Measurements from ENCODE around the gene SYNE1.

The SYNE1 gene

GRCh38 chr6:152273638-152274037 is 363.5 kb downstream of the SYNE1 start:
- H3K4me3 ChIP-seq (ENCODE audit: insufficient read depth, low read depth, low read length) = no peak overlapping the region
- no peaks in the 10 kb centered on the region for H3K4me1 ChIP-seq (ENCODE audit: control insufficient read depth, insufficient read depth, low read length)
- no peaks in the 10 kb centered on the region for H3K9me3 ChIP-seq (ENCODE audit: control insufficient read depth, low read length)
- H3K36me3 ChIP-seq (ENCODE audit: control insufficient read depth, insufficient read depth, low read length) = no peaks in the 10 kb centered on the region
- H3K27me3 ChIP-seq (ENCODE audit: control insufficient read depth, insufficient read depth, low read length, poor library complexity, severe bottlenecking) = no peaks in the 10 kb centered on the region
- 53 to 74% methylated on average over 1 to 3 of the region's 4 CpGs for WGBS, 2 experiments
- no peak overlapping the region for H3K27ac ChIP-seq (ENCODE audit: insufficient read depth, low read depth, low read length, poor library complexity, severe bottlenecking)

- Histone ChIP-seq H3K9me3 (ENCODE audit: control insufficient read depth, low read length) (no peaks in the 10 kb centered on the region), H3K4me3 (ENCODE audit: insufficient read depth, low read depth, low read length) (no peak overlapping the region), H3K4me1 (ENCODE audit: control insufficient read depth, insufficient read depth, low read length) (no peaks in the 10 kb centered on the region), H3K27me3 (ENCODE audit: control insufficient read depth, insufficient read depth, low read length, poor library complexity, severe bottlenecking) (no peaks in the 10 kb centered on the region), H3K27ac (ENCODE audit: insufficient read depth, low read depth, low read length, poor library complexity, severe bottlenecking) (no peak overlapping the region), H3K36me3 (ENCODE audit: control insufficient read depth, insufficient read depth, low read length) (no peaks in the 10 kb centered on the region)
- WGBS, 2 experiments = 93 to 94% methylated on average over 2 to 3 of the region's 3 CpGs
Measured at GRCh38 chr6:152273002-152273401, 364.2 kb downstream of the SYNE1 start.

- no peak overlapping the region for H3K27ac ChIP-seq (ENCODE audit: insufficient read depth, low read depth, low read length, poor library complexity, severe bottlenecking)
Measured at GRCh38 chr6:152272486-152272885, 364.7 kb downstream of the SYNE1 start.

GRCh38 chr6:152271776-152272464 is 365.2 kb downstream of the SYNE1 start:
- Histone ChIP-seq H3K27ac (ENCODE audit: insufficient read depth, low read depth, low read length, poor library complexity, severe bottlenecking) (no peak overlapping the region), H3K9me3 (ENCODE audit: control insufficient read depth, low read length) (no peaks in the 10 kb centered on the region), H3K36me3 (ENCODE audit: control insufficient read depth, insufficient read depth, low read length) (no peaks in the 10 kb centered on the region), H3K4me3 (ENCODE audit: insufficient read depth, low read depth, low read length) (no peak overlapping the region), H3K4me1 (ENCODE audit: control insufficient read depth, insufficient read depth, low read length) (no peaks in the 10 kb centered on the region), H3K27me3 (ENCODE audit: control insufficient read depth, insufficient read depth, low read length, poor library complexity, severe bottlenecking) (no peaks in the 10 kb centered on the region)
- 90 to 97% methylated on average over 6 of the region's 6 CpGs for WGBS, 2 experiments

More at GRCh38 chr6:152272486-152272885, 364.7 kb downstream of the SYNE1 start:
- Histone ChIP-seq H3K9me3 (ENCODE audit: control insufficient read depth, low read length) (no peaks in the 10 kb centered on the region), H3K36me3 (ENCODE audit: control insufficient read depth, insufficient read depth, low read length) (no peaks in the 10 kb centered on the region), H3K27me3 (ENCODE audit: control insufficient read depth, insufficient read depth, low read length, poor library complexity, severe bottlenecking) (no peaks in the 10 kb centered on the region), H3K4me3 (ENCODE audit: insufficient read depth, low read depth, low read length) (no peak overlapping the region), H3K4me1 (ENCODE audit: control insufficient read depth, insufficient read depth, low read length) (no peaks in the 10 kb centered on the region)
- WGBS, 2 experiments = 83% methylated on average over 1 of the region's 1 CpG; no CpG with 5 or more reads in 1 of the 2 experiments

GRCh38 chr6:152270301-152270925 is 366.7 kb downstream of the SYNE1 start:
- no peak overlapping the region for H3K4me3 ChIP-seq (ENCODE audit: insufficient read depth, low read depth, low read length)
- no peaks in the 10 kb centered on the region for H3K27me3 ChIP-seq (ENCODE audit: control insufficient read depth, insufficient read depth, low read length, poor library complexity, severe bottlenecking)
- 94 to 95% methylated on average over 1 of the region's 1 CpG for WGBS, 2 experiments
- no peaks in the 10 kb centered on the region for H3K36me3 ChIP-seq (ENCODE audit: control insufficient read depth, insufficient read depth, low read length)
- H3K4me1 ChIP-seq (ENCODE audit: control insufficient read depth, insufficient read depth, low read length) = no peaks in the 10 kb centered on the region
- H3K27ac ChIP-seq (ENCODE audit: insufficient read depth, low read depth, low read length, poor library complexity, severe bottlenecking) = no peak overlapping the region
- no peaks in the 10 kb centered on the region for H3K9me3 ChIP-seq (ENCODE audit: control insufficient read depth, low read length)

GRCh38 chr6:152268846-152269442 is 368.2 kb downstream of the SYNE1 start:
- no peak overlapping the region for H3K4me3 ChIP-seq (ENCODE audit: insufficient read depth, low read depth, low read length)
- H3K9me3 ChIP-seq (ENCODE audit: control insufficient read depth, low read length) = no peaks in the 10 kb centered on the region
- no peak overlapping the region for H3K27ac ChIP-seq (ENCODE audit: insufficient read depth, low read depth, low read length, poor library complexity, severe bottlenecking)
- no peaks in the 10 kb centered on the region for H3K4me1 ChIP-seq (ENCODE audit: control insufficient read depth, insufficient read depth, low read length)
- WGBS, 2 experiments = 89 to 90% methylated on average over 8 of the region's 8 CpGs
- no peaks in the 10 kb centered on the region for H3K36me3 ChIP-seq (ENCODE audit: control insufficient read depth, insufficient read depth, low read length)
- H3K27me3 ChIP-seq (ENCODE audit: control insufficient read depth, insufficient read depth, low read length, poor library complexity, severe bottlenecking) = no peaks in the 10 kb centered on the region

GRCh38 chr6:152267967-152268845 is 369.0 kb downstream of the SYNE1 start:
- WGBS, 2 experiments = 57 to 63% methylated on average over 8 to 9 of the region's 9 CpGs
- H3K9me3 ChIP-seq (ENCODE audit: control insufficient read depth, low read length) = no peaks in the 10 kb centered on the region
- no peaks in the 10 kb centered on the region for H3K27me3 ChIP-seq (ENCODE audit: control insufficient read depth, insufficient read depth, low read length, poor library complexity, severe bottlenecking)
- H3K36me3 ChIP-seq (ENCODE audit: control insufficient read depth, insufficient read depth, low read length) = no peaks in the 10 kb centered on the region
- H3K4me1 ChIP-seq (ENCODE audit: control insufficient read depth, insufficient read depth, low read length) = no peaks in the 10 kb centered on the region
- H3K27ac ChIP-seq (ENCODE audit: insufficient read depth, low read depth, low read length, poor library complexity, severe bottlenecking) = no peak overlapping the region
- H3K4me3 ChIP-seq (ENCODE audit: insufficient read depth, low read depth, low read length) = no peak overlapping the region

GRCh38 chr6:152265651-152266050 is 371.5 kb downstream of the SYNE1 start:
- WGBS, 2 experiments = 76 to 95% methylated on average over 2 of the region's 2 CpGs
- H3K4me1 ChIP-seq (ENCODE audit: control insufficient read depth, insufficient read depth, low read length) = no peaks in the 10 kb centered on the region
- H3K27ac ChIP-seq (ENCODE audit: insufficient read depth, low read depth, low read length, poor library complexity, severe bottlenecking) = no peak overlapping the region
- no peaks in the 10 kb centered on the region for H3K36me3 ChIP-seq (ENCODE audit: control insufficient read depth, insufficient read depth, low read length)
- H3K27me3 ChIP-seq (ENCODE audit: control insufficient read depth, insufficient read depth, low read length, poor library complexity, severe bottlenecking) = no peaks in the 10 kb centered on the region
- H3K4me3 ChIP-seq (ENCODE audit: insufficient read depth, low read depth, low read length) = no peak overlapping the region
- no peaks in the 10 kb centered on the region for H3K9me3 ChIP-seq (ENCODE audit: control insufficient read depth, low read length)

- 93 to 95% methylated on average over 1 of the region's 1 CpG for WGBS, 2 experiments
- H3K36me3 ChIP-seq (ENCODE audit: control insufficient read depth, insufficient read depth, low read length) = no peaks in the 10 kb centered on the region
- no peak overlapping the region for H3K27ac ChIP-seq (ENCODE audit: insufficient read depth, low read depth, low read length, poor library complexity, severe bottlenecking)
- H3K4me3 ChIP-seq (ENCODE audit: insufficient read depth, low read depth, low read length) = no peak overlapping the region
- no peaks in the 10 kb centered on the region for H3K27me3 ChIP-seq (ENCODE audit: control insufficient read depth, insufficient read depth, low read length, poor library complexity, severe bottlenecking)
- H3K9me3 ChIP-seq (ENCODE audit: control insufficient read depth, low read length) = no peaks in the 10 kb centered on the region
- no peaks in the 10 kb centered on the region for H3K4me1 ChIP-seq (ENCODE audit: control insufficient read depth, insufficient read depth, low read length)
Measured at GRCh38 chr6:152263582-152263981, 373.6 kb downstream of the SYNE1 start.

GRCh38 chr6:152261179-152261578 is 376.0 kb downstream of the SYNE1 start:
- no peaks in the 10 kb centered on the region for H3K27me3 ChIP-seq (ENCODE audit: control insufficient read depth, insufficient read depth, low read length, poor library complexity, severe bottlenecking)
- 94% methylated on average over 4 of the region's 4 CpGs for WGBS, 2 experiments
- no peaks in the 10 kb centered on the region for H3K36me3 ChIP-seq (ENCODE audit: control insufficient read depth, insufficient read depth, low read length)
- no peaks in the 10 kb centered on the region for H3K4me1 ChIP-seq (ENCODE audit: control insufficient read depth, insufficient read depth, low read length)
- no peak overlapping the region for H3K4me3 ChIP-seq (ENCODE audit: insufficient read depth, low read depth, low read length)
- H3K9me3 ChIP-seq (ENCODE audit: control insufficient read depth, low read length) = no peaks in the 10 kb centered on the region
- H3K27ac ChIP-seq (ENCODE audit: insufficient read depth, low read depth, low read length, poor library complexity, severe bottlenecking) = no peak overlapping the region
